H1 (cell line): ENCODE data around the gene PODN. TPM values are rescaled to one million over a fixed set of nuclear protein-coding genes. Genes with fewer than 3 reads are reported as not detected.
A peak's percentile ranks its signal among the peaks of the same experiment; 100 is the strongest.

Experiments used
- CTCF ChIA-PET: fragments of 300-600 bp; sonication (Branson Sonifier 250); formaldehyde crosslinking; loops from one replicate; lab custom pipeline; 2021; ENCODE audit not compliant: partially characterized antibody; lab: Charles Lee
- POLR2A ChIA-PET: fragments of 300-600 bp; sonication (Branson Sonifier 250); formaldehyde crosslinking; loops from one replicate; lab custom pipeline; 2021; ENCODE audit warnings: inconsistent platforms; ENCODE audit not compliant: partially characterized antibody; lab: Charles Lee
- DNase-seq, 2 experiments: peaks; one replicate each; pipeline versions ENCODE4 v3.0.0 to v3.0.0-alpha.2; 2010 to 2022; ENCODE audit warnings: low spot score in 2 of 2, low read depth in 1 of 2, mixed read lengths in 1 of 2
- FAIRE-seq: peaks from 2 replicates; lab custom pipeline; 2011; peaks lifted over from hg19 to GRCh38; lab: Jason Lieb, UNC
- H2AFZ ChIP-seq: 2 replicates; pipeline ENCODE4 v1.8.1; 2012; ENCODE audit warnings: low read length, inconsistent platforms
- H2AK5ac ChIP-seq: 2 replicates; pipeline ENCODE4 v1.6.1; 2013; ENCODE audit warnings: low read depth, low read length
- H2BK120ac ChIP-seq: replicated peaks from 2 replicates; pipeline ENCODE3; 2013; ENCODE audit warnings: low read depth, low read length, inconsistent platforms
- H2BK12ac ChIP-seq: 2 replicates; pipeline ENCODE4 v1.6.1; 2013; ENCODE audit warnings: low read depth, low read length
- H2BK15ac ChIP-seq: 2 replicates; pipeline ENCODE4 v1.6.1; 2013; ENCODE audit warnings: low read length
- H2BK20ac ChIP-seq: 2 replicates; pipeline ENCODE4 v1.6.1; 2013; ENCODE audit warnings: low read length
- H2BK5ac ChIP-seq: 2 replicates; pipeline ENCODE4 v1.6.1; 2013; ENCODE audit warnings: low read depth, low read length
- H3K14ac ChIP-seq: 2 replicates; pipeline ENCODE4 v1.6.1; 2013; ENCODE audit warnings: inconsistent platforms; ENCODE audit not compliant: insufficient read length
- H3K18ac ChIP-seq: 2 replicates; pipeline ENCODE4 v1.6.1; 2013; ENCODE audit warnings: low read length; ENCODE audit errors: extremely low read depth
- H3K23ac ChIP-seq: 2 replicates; pipeline ENCODE4 v1.6.1; 2013; ENCODE audit warnings: inconsistent platforms; ENCODE audit not compliant: insufficient read length
- H3K23me2 ChIP-seq: 2 replicates; pipeline ENCODE4 v1.6.1; 2013; ENCODE audit warnings: low read depth, low read length
- H3K27ac ChIP-seq: 2 replicates; pipeline ENCODE4 v1.6.1; 2011; ENCODE audit warnings: low read depth, low read length, inconsistent platforms
- H3K27me3 ChIP-seq, 4 experiments: replicated peaks in 1 of 4; 1 replicate in 1 of 4; 2 replicates in 3 of 4; pipeline versions ENCODE4 v1.6.1 to v1.8.1; 2011 to 2013; ENCODE audit warnings: low read length in 3 of 4, mild to moderate bottlenecking in 3 of 4, inconsistent platforms in 2 of 4, mixed read lengths in 2 of 4, moderate library complexity in 1 of 4; ENCODE audit not compliant: control insufficient read depth in 3 of 4, insufficient read depth in 3 of 4; ENCODE audit errors: extremely low read depth in 1 of 4
- H3K36me3 ChIP-seq, 4 experiments: 2 replicates each; pipeline versions ENCODE4 v1.6.1 to v1.8.1; 2011 to 2013; ENCODE audit warnings: mild to moderate bottlenecking in 4 of 4, low read length in 3 of 4, moderate library complexity in 2 of 4, control low read depth in 1 of 4, inconsistent platforms in 1 of 4; ENCODE audit not compliant: insufficient read depth in 4 of 4, control insufficient read depth in 2 of 4
- H3K4ac ChIP-seq: replicated peaks from 2 replicates; pipeline ENCODE3; 2013; ENCODE audit warnings: low read length, low read depth, mixed read lengths, inconsistent platforms; ENCODE audit not compliant: insufficient read length
- H3K4me1 ChIP-seq, 4 experiments: replicated peaks in 1 of 4; 1 replicate in 1 of 4; 2 replicates in 3 of 4; pipeline versions ENCODE4 v1.6.1 to v1.8.1; 2011 to 2013; ENCODE audit warnings: low read length in 3 of 4, inconsistent platforms in 2 of 4, mixed read lengths in 1 of 4; ENCODE audit not compliant: insufficient read depth in 4 of 4, control insufficient read depth in 3 of 4
- H3K4me2 ChIP-seq, 2 experiments: 2 replicates each; pipeline versions ENCODE4 v1.6.1 to v1.8.1; 2011 to 2013; ENCODE audit warnings: low read depth in 2 of 2, low read length in 2 of 2, control low read depth in 1 of 2, inconsistent platforms in 1 of 2, mild to moderate bottlenecking in 1 of 2; ENCODE audit not compliant: insufficient read depth in 1 of 2
- H3K4me3 ChIP-seq, 4 experiments: fragments of 200-600, 300-600 bp in 1 of 4; sonication (generic), shearing (Covaris generic), sonication (Bioruptor Twin) in 1 of 4; 2 replicates each; pipeline versions ENCODE4 v1.5.1 to v1.8.1; 2011 to 2016; ENCODE audit warnings: low read length in 4 of 4, low read depth in 3 of 4, control low read depth in 2 of 4, inconsistent platforms in 2 of 4, mild to moderate bottlenecking in 2 of 4, mixed read lengths in 1 of 4, moderate library complexity in 1 of 4; ENCODE audit not compliant: insufficient read depth in 2 of 4; ENCODE audit errors: extremely low read depth in 1 of 4
- H3K56ac ChIP-seq: replicated peaks from 2 replicates; pipeline ENCODE3; 2013; ENCODE audit warnings: low read depth, mild to moderate bottlenecking, mixed read lengths, low read length, inconsistent platforms; ENCODE audit not compliant: insufficient read length
- H3K79me1 ChIP-seq: 2 replicates; pipeline ENCODE4 v1.6.1; 2013; ENCODE audit warnings: low read depth, low read length, control low read depth
- H3K79me2 ChIP-seq, 2 experiments: 2 replicates each; pipeline versions ENCODE4 v1.6.1 to v1.8.1; 2012 to 2013; ENCODE audit warnings: low read length in 2 of 2, mild to moderate bottlenecking in 2 of 2, inconsistent platforms in 1 of 2; ENCODE audit not compliant: insufficient read depth in 2 of 2, control insufficient read depth in 1 of 2
- H3K9ac ChIP-seq, 4 experiments: replicated peaks in 1 of 4; 1 replicate in 1 of 4; 2 replicates in 3 of 4; pipeline versions ENCODE4 v1.6.1 to v1.8.1; 2011 to 2013; ENCODE audit warnings: low read depth in 3 of 4, low read length in 3 of 4, control low read depth in 2 of 4, mild to moderate bottlenecking in 2 of 4, moderate library complexity in 2 of 4, inconsistent platforms in 1 of 4; ENCODE audit errors: extremely low read depth in 1 of 4
- H3K9me3 ChIP-seq, 2 experiments: 2 replicates each; pipeline versions ENCODE4 v1.6.1 to v1.8.1; 2012 to 2013; ENCODE audit warnings: mild to moderate bottlenecking in 2 of 2, moderate library complexity in 2 of 2, control low read depth in 1 of 2, inconsistent platforms in 1 of 2, low read depth in 1 of 2, low read length in 1 of 2, mixed read lengths in 1 of 2; ENCODE audit not compliant: insufficient read depth in 2 of 2
- H4K20me1 ChIP-seq, 2 experiments: replicated peaks in 1 of 2; 2 replicates each; pipeline versions ENCODE3 to v1.8.1; 2011 to 2013; ENCODE audit warnings: inconsistent platforms in 2 of 2, low read length in 2 of 2, mild to moderate bottlenecking in 1 of 2; ENCODE audit not compliant: insufficient read depth in 2 of 2, control insufficient read depth in 1 of 2
- H4K5ac ChIP-seq: 2 replicates; pipeline ENCODE4 v1.6.1; 2013; ENCODE audit warnings: low read length, low read depth, mixed read lengths, inconsistent platforms; ENCODE audit not compliant: insufficient read length
- H4K8ac ChIP-seq: 2 replicates; pipeline ENCODE4 v1.8.0; 2013; ENCODE audit warnings: mild to moderate bottlenecking, moderate library complexity, low read length, inconsistent platforms; ENCODE audit not compliant: insufficient read depth; ENCODE audit errors: extremely low read depth
- H4K91ac ChIP-seq: replicated peaks from 2 replicates; pipeline ENCODE3; 2013; ENCODE audit warnings: low read length, mixed read lengths, inconsistent platforms; ENCODE audit not compliant: insufficient read length
- NANOG ChIP-seq: IDR thresholded peaks from 2 replicates; pipeline ENCODE4 v1.6.1; 2011; ENCODE audit warnings: low read length, low read depth, mild to moderate bottlenecking, inconsistent platforms; ENCODE audit not compliant: insufficient read depth, poor library complexity, severe bottlenecking
- NRF1 ChIP-seq: IDR thresholded peaks from 2 replicates; pipeline ENCODE4 v1.6.1; 2011; ENCODE audit warnings: mild to moderate bottlenecking, low read depth, low read length, improper control_type of control experiment
- POU5F1 ChIP-seq: IDR thresholded peaks from 2 replicates; pipeline ENCODE4 v1.6.1; 2011; ENCODE audit warnings: low read depth, mild to moderate bottlenecking, low read length, moderate library complexity
- TAF1 ChIP-seq: IDR thresholded peaks from 2 replicates; pipeline ENCODE4 v1.6.1; 2011; ENCODE audit warnings: mild to moderate bottlenecking, low read depth, low read length
- WGBS, 2 experiments: shearing (Covaris generic) in 1 of 2; methylation state at CpG; one replicate each; pipeline versions ENCODE4 v1.1.6 to v1.1.7; 2013 to 2015; ENCODE audit warnings: low lambda C conversion rate in 2 of 2, mixed read lengths in 2 of 2, inconsistent platforms in 1 of 2, low coverage in 1 of 2, missing lambda C conversion rate in 1 of 2; ENCODE audit not compliant: insufficient replicate concordance in 2 of 2, insufficient coverage in 1 of 2, insufficient read length in 1 of 2; ENCODE audit errors: extremely low coverage in 1 of 2, missing lambda C conversion rate in 1 of 2; 5-methylcytosine and 5-hydroxymethylcytosine counted together
- polyA plus RNA-seq, 7 experiments: library from polyadenylated mRNA; depleted of rRNA in 3 of 7; stranded (reverse) in 5 of 7; unstranded in 2 of 7; fragments of >200 nt in 5 of 7; fragments of 200-250 nt in 2 of 7; gene quantifications; 1 replicate in 5 of 7; 2 replicates in 1 of 7; 4 replicates in 1 of 7; pipeline versions ENCODE4 v1.2.1 to v1.2.3, GENCODE V29; 2011 to 2013; ENCODE audit warnings: missing spikeins in 2 of 7, mixed read lengths in 2 of 7
- total RNA-seq: library from RNA; stranded (reverse); fragmentation: NEBNext Ultra II Directional; extraction: Animal tissue kit (Norgen Biotek cat#: 25700); gene quantifications from 2 replicates; pipeline ENCODE4 v1.2.1, GENCODE V29; 2021
- TF ChIP-seq, protein P1 (sequence below): IDR thresholded peaks from 2 replicates; pipeline ENCODE4 v1.6.1; 2012; ENCODE audit warnings: inconsistent platforms

The PODN gene
- total and polyA plus RNA-seq, 2 of the 8 experiments (the other 6 are each of a cell fraction or from before 2014, with no cell fraction given) = 0.11 to 0.17 TPM

DNA sequence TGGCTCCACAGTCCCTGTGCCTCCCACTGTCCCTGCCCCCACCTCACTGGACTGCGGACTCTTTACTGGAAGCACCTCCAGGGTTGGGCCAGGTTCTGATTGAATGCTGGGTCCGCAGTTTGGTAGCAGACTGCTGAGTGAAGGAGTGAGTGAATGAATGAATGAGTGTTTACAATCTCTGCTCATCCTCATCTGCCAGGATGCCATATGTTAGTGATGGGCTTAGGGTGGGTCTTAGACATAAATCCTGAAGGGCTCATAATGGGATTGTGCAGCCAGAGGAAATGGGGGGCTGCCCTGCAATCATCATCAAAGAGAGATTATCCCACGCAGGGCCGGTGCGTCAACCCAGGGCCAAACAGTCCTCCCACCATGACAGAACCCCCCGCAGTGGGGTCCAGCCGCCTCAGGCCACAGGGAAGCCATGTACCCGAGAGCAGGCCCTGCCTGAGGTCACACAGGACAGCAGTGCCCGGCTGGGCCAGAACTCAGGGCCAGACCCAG is 54.3 kb downstream of the PODN start:
- no peaks in the 10 kb centered on the region for H3K36me3 ChIP-seq
- no peak overlapping the region for H3K23ac ChIP-seq
- H3K9ac ChIP-seq = no peak overlapping the region
- H3K9me3 ChIP-seq = peaks cover 0 to 4% of the 10 kb centered on the region in 2 experiments; a peak in 2 of 4 replicates
- no peak for DNase-seq
- peak overlapping the region; percentile 75; the same call in 1 of the 2 replicates for H2BK15ac ChIP-seq
- no peak overlapping the region for H3K27ac ChIP-seq
- no peaks in the 10 kb centered on the region for H3K79me1 ChIP-seq
- no peak overlapping the region for H3K14ac ChIP-seq
- peak overlapping the region; percentile 39; the same call in 1 of the 2 replicates for H2BK5ac ChIP-seq
- H2BK12ac ChIP-seq = peak overlapping the region; percentile 53; the same call in 1 of the 2 replicates
- no peak overlapping the region for H2AFZ ChIP-seq
- H3K56ac ChIP-seq = no peak overlapping the region
- 75% methylated on average over 9 of the region's 9 CpGs; no CpG with 5 or more reads in 1 of the 2 experiments for WGBS, 2 experiments
- H3K4me3 ChIP-seq = no peak overlapping the region
- peak overlapping the region; percentile 40 for H3K4ac ChIP-seq
- H3K18ac ChIP-seq = peak overlapping the region; percentile 25; the same call in 1 of the 2 replicates
- H3K79me2 ChIP-seq = no peaks in the 10 kb centered on the region
- H3K4me1 ChIP-seq = peaks cover 0 to 26% (median 13%) of the 10 kb centered on the region in 4 experiments; a peak in 6 of 7 replicates
- CTCF ChIA-PET = no interaction called here
- peak overlapping the region; percentile 25 for H2BK120ac ChIP-seq
- H2BK20ac ChIP-seq = 0 out of 2 replicates have a peak overlapping the region, but pooled peaks have one; percentile 48
- no peaks in the 10 kb centered on the region for H4K20me1 ChIP-seq
- H2AK5ac ChIP-seq = no peak overlapping the region
- H3K27me3 ChIP-seq = no peaks in the 10 kb centered on the region; a peak in 1 of 7 replicates
- POLR2A ChIA-PET = no interaction called here
- peak overlapping the region; percentile 56 for H4K5ac ChIP-seq
- TF ChIP-seq NANOG (no peak), POU5F1 (no peak), NRF1 (no peak), TAF1 (no peak)
- TF ChIP-seq, protein P1, sequence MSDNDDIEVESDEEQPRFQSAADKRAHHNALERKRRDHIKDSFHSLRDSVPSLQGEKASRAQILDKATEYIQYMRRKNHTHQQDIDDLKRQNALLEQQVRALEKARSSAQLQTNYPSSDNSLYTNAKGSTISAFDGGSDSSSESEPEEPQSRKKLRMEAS = no peak
- FAIRE-seq = no peak
- H3K23me2 ChIP-seq = 0 out of 2 replicates have a peak, but pooled peaks cover 3% of the 10 kb centered on the region
- H4K8ac ChIP-seq = no peak overlapping the region; the same call in 1 of the 2 replicates
- H4K91ac ChIP-seq = peak overlapping the region; percentile 57
- H3K4me2 ChIP-seq = peak overlapping the region in 1 of 2 experiments; percentile 24; a peak in 1 of 4 replicates
